HL-60 (cell line): Measurements from ENCODE around the gene PCSK4.

Experiments used
- CTCF ChIP-seq: IDR thresholded peaks from one replicate; pipeline ENCODE4 v1.5.1; 2011; ENCODE audit warnings: low read length, control low read depth, inconsistent platforms; ENCODE audit not compliant: insufficient read depth
- POLR2AphosphoS5 ChIP-seq: IDR thresholded peaks from 2 replicates; pipeline ENCODE4 v1.6.1; 2012; ENCODE audit warnings: low read depth

- no peak for TF ChIP-seq CTCF
- TF ChIP-seq POLR2AphosphoS5, result no peak
Observed at GRCh38 chr19:1524972-1525325, 34.8 kb upstream of the PCSK4 start.
